ENCODE results near the gene RAPGEF4.

The RAPGEF4 gene

DNA sequence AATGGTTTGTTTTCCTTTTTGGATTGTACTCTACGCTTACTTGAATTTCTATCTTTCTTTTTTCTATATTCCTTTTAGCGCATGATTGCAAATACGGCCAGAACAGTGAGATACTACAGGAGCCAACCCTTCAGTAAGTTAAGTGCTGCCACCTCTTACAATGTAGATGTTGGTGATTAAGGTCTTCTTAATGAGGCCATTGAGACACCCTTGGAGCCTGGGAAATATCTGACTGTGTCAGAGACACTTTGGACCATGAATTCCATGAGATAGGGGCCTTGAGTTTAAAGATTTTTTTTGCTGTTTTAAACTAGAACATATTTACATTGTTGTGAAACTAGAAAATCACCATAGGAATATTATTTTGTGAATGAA, 312.9 kb downstream of the RAPGEF4 start:
- no peak for DNase-seq

DNA sequence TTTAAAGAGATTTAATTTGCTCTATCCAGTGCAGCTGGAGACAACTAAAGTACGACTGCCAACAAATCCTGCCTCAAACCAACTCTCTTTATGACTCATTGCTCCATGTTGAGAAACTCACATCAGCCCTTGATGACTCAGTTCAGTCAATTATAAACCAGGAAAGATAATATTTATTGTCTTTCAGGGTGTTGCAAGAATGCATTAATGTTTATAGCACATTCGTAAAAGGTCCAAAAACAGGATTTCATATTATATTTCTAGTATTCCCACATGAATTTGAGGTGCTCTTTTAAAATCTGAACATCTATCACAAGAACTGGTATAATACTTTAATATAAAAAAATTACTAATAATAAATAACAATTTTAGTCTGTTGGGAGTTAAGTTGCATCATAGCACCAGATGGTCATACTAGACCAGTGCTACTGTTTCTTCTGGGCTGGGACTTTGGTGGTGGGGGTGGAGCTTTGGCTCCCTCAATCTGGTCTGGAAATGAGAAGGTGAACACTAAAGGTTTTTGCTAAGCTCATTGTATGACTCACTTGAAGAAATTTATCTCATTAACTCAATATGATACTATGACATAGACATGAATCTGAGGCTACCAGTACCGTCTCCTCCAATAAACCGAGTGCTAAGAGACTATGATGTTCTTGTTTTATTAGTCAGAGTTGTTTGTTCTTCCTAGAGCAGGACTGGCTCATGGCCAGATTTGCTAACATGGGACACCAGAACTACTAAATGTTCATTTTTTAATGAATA, 313.4 kb downstream of the RAPGEF4 start:
- DNase-seq = peak; percentile 53

- no peak for DNase-seq
Observed at GRCh38 chr2:173049831-173050230, 314.2 kb downstream of the RAPGEF4 start.

DNA sequence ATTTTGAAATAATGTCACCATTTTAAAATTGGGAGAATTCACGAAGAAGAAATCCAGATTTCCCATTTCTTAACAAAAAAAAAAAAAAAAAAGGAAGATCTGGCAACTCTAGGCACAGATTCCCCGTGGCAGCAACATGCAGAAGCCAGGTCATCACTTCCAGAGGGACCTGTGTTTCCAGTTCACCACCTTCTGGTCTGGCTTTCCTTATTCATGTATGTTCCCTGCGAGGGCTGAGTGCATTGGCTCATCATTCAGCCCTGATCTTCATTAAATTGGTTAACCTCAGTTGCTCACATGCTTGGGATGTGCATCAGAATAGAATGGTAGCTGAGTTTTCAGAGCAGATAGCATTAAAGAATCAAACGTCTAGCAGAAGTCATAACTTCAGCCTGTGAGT, 315.0 kb downstream of the RAPGEF4 start:
- DNase-seq = no peak

DNA sequence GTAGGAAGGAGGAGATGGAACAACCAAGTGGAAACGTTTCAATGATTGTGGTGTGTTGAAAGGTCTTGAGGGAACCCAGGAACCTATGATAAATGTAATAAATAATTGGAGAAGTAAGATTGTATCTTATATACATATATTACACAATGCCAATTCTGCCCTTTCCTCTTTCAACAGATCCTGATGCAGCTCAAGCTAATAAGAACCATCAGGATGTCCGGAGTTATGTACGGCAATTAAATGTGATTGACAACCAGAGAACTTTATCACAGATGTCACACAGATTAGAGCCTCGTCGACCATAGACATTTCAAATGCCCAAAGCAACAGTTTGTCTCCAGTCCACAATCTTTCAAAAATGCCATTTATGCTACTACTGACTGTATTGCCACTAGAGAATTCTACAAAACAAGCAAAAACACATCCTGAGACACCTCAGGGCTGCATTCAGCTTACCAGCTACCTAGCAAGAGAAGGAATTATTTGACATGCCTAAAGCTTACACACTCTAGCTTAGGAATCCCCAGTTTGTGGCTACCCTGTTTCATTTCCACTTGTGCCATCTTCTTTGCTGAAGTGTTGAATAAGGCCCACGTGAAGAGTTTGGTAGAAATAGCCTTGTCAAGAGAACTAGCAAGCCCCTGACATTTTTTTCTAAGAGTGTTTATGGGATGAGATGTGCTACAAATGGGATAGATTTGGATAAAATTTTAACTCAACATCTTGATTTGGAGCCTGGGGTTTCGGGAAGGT, 316.0 kb downstream of the RAPGEF4 start:
- DNase-seq = no peak

DNA sequence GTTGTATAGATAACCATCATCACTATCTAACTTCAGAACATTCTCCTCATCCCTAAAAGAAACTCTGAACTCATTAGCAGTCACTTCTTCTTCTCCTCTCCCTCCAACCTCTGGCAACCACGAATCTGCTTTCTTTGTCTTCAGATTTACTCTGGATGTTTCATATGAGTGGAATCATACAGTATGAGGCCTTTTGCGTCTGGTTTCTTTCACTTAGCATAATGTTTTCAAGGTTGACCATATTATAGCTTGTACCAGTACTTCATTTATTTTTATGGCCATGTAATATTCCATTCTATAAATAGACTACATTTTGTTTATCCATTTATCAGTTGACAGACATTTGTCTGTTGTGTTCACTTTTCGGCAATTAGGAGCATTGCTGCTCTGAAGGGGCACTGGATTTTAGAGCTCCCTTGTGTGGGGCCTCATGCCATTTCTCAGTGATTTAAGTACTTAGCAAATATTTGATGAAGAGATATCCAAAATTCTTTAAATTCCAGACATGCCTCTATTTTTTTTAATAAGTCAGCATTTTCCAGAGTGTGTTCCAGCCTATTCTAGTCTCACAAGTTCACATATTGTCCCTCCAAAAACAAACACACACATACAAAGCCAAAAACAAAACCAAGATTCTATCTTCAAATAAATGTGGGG, 317.5 kb downstream of the RAPGEF4 start:
- no peak for DNase-seq

DNA sequence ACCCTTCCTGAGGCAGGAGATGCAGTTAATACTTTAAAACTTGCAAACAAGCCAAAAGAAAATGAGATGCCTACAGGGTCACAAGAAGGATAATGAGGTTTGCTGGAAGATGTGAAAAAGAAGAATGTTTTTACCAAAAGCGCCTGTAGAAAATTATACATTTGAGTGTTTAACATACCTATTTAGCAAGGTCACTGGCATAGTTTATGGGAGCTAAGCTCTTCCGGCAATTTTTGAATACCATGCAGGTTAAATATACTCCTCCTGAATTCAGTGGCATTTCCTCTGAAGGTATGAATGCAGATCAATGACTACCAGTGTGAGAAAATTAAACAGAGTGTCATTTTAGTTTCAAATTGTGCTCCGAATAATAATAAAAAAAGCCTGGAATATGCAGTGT, 318.8 kb downstream of the RAPGEF4 start:
- DNase-seq = no peak

DNA sequence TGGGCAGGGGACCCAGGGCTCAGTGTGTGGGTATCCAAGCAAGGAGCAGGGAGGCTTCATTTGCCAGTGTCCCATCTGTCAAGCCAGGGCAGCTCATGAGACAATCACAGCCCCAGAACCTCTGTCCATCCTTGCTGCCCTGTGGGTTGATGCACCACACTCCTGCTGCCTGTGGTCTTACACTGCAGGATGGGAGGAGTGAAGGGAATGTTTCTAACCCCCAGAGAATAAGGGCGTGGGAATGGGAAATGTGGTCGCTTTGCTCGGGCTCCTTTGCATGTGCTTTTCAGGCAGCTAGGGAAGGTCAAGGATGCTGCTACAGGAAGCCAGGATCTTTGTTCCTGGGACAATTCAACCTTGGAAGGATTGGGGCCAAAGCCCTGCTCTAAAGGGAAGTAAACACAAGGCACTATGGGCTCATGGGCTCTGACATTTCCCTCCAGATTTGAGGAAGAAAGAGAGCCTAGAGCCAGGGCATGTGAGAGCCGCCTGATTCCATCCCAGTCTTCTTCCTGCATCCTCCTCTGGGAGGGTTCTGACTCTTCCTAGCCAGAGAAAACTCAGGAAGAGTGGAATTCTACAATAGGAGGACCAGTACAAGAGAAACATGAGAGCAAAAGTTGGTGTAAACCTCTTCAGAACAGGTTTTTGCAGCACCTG, 321.2 kb downstream of the RAPGEF4 start:
- no peak for DNase-seq

DNA sequence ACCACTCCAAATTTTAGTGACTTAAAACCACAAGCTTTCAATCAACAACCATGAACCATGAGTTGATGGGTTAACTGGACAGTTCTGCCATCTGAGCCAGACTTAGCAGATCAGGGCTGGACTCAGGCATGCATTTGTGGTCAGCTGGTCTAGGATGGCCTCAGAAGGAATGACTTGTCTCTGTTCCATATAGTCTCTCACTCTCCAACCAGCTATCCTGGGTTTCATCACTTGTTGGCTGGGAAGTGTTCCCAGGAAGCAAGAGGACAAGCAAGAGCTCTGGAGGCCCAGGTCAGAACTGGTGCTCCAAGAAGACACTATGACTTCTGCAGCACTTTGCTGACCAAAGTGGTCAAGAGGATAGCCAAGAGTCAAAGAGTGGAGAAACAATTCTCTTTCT, 322.5 kb downstream of the RAPGEF4 start:
- no peak for DNase-seq

GRCh38 chr2:173058673-173059072, 323.0 kb downstream of the RAPGEF4 start:
- peak; percentile 22 for DNase-seq

- no peak for DNase-seq
Observed at GRCh38 chr2:173059292-173059691, 323.6 kb downstream of the RAPGEF4 start.

DNA sequence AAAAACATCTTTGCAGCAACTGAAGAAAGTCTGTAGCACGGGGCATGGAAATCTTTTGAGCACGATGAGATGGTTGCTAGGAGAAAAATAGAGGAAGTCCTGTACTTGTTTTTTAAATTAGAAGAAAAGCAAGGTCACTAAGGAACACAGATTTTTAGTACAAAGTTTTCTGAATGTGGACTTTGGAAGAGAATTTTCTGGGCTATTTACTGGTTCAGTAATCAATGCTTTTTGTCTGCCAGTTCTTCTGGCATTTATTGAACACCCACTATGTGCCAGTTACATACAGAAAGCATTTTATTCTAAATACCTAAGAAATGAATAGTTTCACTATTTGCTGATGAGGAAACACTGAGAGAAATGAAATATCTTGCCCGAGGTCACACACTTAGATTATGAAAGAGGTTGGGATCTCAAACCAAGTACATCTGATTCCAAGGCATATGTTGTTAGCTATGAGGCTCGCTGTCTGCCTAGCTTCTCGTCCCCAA, 324.4 kb downstream of the RAPGEF4 start:
- no peak for DNase-seq

DNA sequence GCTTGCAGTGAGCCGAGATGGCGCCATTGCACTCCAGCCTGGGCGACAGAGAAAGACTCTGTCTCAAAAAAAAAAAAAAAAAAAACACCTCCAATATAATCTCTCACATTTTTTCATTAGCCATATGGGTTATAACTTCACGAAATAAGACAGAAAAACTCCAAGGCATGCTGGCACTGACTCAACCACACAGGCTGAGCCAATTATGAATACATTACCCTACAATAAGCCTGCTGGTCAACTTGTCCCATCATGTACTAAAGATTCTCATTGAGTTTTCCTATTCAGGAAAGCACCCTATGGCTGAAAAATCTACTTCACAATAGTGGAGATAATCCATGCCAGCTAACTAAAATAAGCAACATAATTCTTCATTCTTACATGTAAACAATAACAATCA, 327.2 kb downstream of the RAPGEF4 start:
- DNase-seq = no peak

GRCh38 chr2:173064151-173064805, 328.6 kb downstream of the RAPGEF4 start:
- no peak for DNase-seq

DNA sequence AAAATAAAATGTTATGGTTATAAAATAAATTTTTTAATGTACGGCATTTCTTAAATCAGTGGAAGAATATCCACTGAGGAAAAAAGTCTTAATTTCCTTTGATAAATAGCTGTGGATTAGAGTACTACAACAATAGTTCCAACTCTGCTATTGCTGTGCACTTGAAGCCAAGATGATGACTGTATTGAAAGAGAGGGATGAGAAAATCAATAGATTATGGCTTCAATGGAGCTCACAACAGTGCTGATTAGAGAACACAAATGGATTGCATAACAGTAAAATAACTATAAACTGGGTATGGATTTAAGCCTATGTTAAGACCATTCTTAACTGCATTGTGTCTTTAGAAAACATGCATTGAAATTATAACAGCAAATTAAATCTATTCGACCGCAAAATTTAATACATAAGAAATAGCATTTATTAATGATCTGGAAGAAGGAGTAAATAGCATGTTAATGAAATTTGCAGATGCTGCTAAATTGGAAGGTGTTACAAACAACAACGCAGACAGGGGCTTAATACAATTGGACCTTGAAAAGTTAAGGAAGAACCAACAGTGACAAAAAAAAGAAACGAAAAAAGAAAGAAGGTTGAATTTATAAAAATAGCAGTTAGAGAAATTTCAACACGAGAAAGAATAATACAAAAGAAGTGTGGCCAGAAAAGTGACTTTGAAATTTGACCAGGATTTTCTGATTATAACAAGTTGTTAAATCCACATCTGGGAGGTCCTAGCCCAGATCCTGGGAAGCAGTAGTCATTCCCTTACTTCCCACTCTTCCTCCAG, 331.4 kb downstream of the RAPGEF4 start:
- no peak for DNase-seq

DNA sequence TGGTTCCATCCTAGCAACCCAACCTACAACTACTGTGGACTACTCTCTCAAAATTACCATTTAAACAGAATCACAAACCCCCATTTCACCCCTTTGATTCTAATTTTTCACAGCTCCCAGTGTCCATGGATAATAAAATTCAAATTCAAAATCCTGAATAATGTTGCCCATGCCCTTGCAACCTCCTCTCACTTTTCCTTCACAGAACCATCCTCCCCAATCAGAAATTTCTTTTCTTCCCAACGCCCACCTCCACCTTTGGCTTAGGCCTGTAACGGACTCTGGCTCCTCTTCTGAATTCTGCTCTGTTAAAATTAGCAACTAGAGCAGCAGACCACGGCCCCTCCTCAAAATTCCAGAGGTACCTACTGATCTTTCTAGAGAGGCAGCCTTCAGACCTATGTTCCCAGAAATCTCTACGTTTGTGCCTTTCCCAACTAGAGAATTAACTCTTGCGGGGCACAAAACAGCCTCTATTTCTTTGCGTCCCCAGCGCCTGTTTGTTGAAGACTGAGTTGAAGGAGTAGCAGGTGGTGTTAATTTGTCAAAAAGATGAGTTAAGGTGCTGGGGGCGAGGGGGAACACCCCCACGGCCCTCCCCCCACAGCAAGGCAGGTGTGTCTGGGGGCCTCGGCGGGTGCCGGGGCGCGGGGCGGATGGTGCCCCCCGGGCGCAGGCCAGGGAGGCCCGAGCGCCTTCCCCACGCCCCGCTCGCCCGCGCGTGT, 339.6 kb downstream of the RAPGEF4 start:
- peak; percentile 60 for DNase-seq

DNA sequence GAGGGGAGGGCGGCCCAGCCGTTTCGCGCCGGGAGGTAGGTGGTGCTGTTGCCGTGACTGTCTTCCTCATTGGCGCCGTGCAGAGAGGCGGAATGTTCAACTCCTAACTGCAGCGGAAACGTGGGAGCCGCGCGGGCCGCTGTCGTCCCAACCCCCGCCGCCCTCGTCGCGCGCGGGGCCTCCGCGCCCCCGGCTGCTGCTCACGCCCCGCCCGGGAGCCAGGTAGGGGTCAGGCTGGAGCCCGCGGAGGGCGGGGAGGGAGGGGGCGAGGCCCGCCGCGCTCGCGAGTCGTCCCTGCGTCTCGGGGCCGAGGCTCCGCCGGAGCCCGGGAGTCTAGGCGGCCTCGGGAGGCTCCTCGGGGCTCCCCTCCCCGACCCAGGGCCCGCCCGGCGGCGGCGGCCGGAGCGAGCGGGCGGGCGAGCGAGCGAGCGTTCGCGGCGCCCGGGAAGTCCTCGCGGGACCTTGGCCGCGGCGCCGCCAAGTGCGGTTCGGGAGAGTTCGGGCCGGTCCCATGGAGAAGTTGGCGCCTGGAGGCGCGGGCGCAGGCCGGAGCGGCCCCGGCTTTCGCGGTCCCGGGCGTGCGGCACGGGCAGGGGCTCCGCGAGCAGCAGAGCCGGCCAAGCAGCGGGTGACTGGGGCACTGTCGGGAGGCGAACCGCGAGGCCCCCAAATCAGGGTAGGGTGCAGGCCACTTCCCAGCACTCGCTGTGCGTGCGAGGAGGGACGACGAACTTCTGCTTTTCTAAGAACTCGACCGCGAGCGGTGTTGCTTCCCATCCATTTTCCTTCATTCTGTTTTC, 340.3 kb downstream of the RAPGEF4 start, which contains the start of gene MAP3K20:
TSS of gene MAP3K20 (plus strand) at position 66 of the 800 bp plus-strand sequence. CDS start 15,186 bp downstream, outside the sequence.
- peak; percentile 84 for DNase-seq

DNA sequence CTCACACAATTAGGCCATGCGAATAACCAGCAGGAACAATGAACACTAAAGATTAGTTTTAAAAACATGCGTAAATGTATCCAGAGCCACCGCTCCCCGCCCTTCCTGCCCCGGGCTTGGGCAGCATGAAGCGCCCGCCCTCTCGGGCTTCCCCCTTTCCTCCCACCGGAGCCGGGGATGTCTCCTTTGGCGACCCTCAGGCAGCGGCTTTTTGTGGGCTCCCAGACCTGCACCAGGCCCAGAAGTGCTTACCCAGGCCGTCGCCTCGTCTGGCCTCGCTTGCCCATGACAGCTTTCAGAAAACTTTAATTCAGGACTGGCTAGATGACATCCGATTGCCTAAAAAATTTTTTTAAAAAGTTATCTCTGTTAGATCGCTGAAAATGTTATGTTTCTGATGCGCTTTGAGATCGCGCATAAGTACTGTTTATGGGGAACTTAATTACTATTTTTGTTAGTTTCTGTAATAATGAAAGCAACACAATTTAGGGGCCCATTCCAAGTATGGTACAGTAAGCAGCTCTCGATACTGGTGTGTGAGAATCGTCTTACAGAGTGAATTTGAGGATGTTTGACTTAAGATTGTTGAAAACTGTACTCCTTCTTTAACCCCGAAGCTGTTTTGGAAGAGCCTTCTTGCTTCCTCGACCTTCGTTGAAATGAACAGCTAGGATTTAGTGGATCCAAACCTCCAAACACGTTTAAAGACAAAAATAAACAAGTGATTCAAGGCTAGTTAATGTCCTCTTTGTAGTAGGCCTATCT, 341.1 kb downstream of the RAPGEF4 start:
- DNase-seq = peak; percentile 84

GRCh38 chr2:173077506-173078177, 342.0 kb downstream of the RAPGEF4 start:
- no peak for DNase-seq
